DOHH2 (cell line): ENCODE results near the gene SLC35G3.
"Not testable (repeated sequence)": the region's sequence is repeated elsewhere in the genome, so short reads cannot be mapped to it uniquely, and the experiment has no call there.

Source experiments
- H3F3A ChIP-seq: fragments of 200-600 bp; sonication (generic), shearing (Covaris generic); 2 replicates; pipeline ENCODE4 v1.6.0; 2016; ENCODE audit warnings: antibody characterized with exemption, mild to moderate bottlenecking; ENCODE audit not compliant: control insufficient read depth, insufficient read depth
- H3K27ac ChIP-seq: fragments of 200-600 bp; sonication (generic); 2 replicates; pipeline ENCODE4 v1.5.1; 2014; ENCODE audit warnings: low read depth, mild to moderate bottlenecking, low read length, moderate library complexity
- H3K27me3 ChIP-seq: fragments of 200-600 bp; sonication (generic); 2 replicates; pipeline ENCODE4 v1.6.1; 2014; ENCODE audit warnings: mild to moderate bottlenecking, low read length, mixed read lengths; ENCODE audit not compliant: control insufficient read depth
- H3K36me3 ChIP-seq: fragments of 200-600 bp; sonication (generic); 2 replicates; pipeline ENCODE4 v1.6.1; 2014; ENCODE audit warnings: mild to moderate bottlenecking, low read length, moderate library complexity, mixed read lengths; ENCODE audit not compliant: control insufficient read depth
- H3K4me1 ChIP-seq: fragments of 200-600 bp; sonication (generic); 2 replicates; pipeline ENCODE4 v1.6.1; 2014; ENCODE audit warnings: mild to moderate bottlenecking, low read length, mixed read lengths; ENCODE audit not compliant: control insufficient read depth
- H3K4me2 ChIP-seq: fragments of 200-600 bp; sonication (generic); 2 replicates; pipeline ENCODE4 v1.6.0; 2014; ENCODE audit warnings: mild to moderate bottlenecking, low read length, moderate library complexity
- H3K4me3 ChIP-seq: fragments of 200-600 bp; sonication (generic); 2 replicates; pipeline ENCODE4 v1.5.1; 2014; ENCODE audit warnings: mild to moderate bottlenecking, low read length, mixed read lengths
- H3K79me2 ChIP-seq: fragments of 200-600 bp; sonication (generic); 2 replicates; pipeline ENCODE4 v1.6.1; 2014; ENCODE audit warnings: mild to moderate bottlenecking, low read length, mixed read lengths; ENCODE audit not compliant: control insufficient read depth
- H3K9me2 ChIP-seq: fragments of 200-600 bp; sonication (generic); replicated peaks from 2 replicates; pipeline ENCODE4 v1.6.1; 2014; ENCODE audit warnings: mild to moderate bottlenecking, low read length, mixed read lengths; ENCODE audit not compliant: control insufficient read depth
- H3K9me3 ChIP-seq: fragments of 200-600 bp; sonication (generic); 2 replicates; pipeline ENCODE4 v1.6.1; 2014; ENCODE audit warnings: antibody characterized with exemption, low read length, mixed read lengths; ENCODE audit not compliant: control insufficient read depth, insufficient read depth
- H4K20me1 ChIP-seq: fragments of 200-600 bp; sonication (generic); 2 replicates; pipeline ENCODE4 v1.6.0; 2014; ENCODE audit warnings: low read depth, mild to moderate bottlenecking, antibody characterized with exemption, low read length, moderate library complexity; ENCODE audit not compliant: control insufficient read depth, insufficient read depth
- EZH2phosphoT487 ChIP-seq: fragments of 200-600 bp; sonication (generic); IDR thresholded peaks from 2 replicates; pipeline ENCODE4 v1.6.1; 2017; ENCODE audit warnings: borderline replicate concordance, mild to moderate bottlenecking, antibody characterized with exemption, low read length, moderate library complexity, mixed read lengths
- TF ChIP-seq, protein P1 (sequence below): fragments of 200-600 bp; sonication (generic); IDR thresholded peaks from one replicate; pipeline ENCODE4 v1.5.1; 2014; ENCODE audit warnings: antibody characterized with exemption, mild to moderate bottlenecking, low read depth, low read length; ENCODE audit not compliant: poor library complexity, severe bottlenecking

The SLC35G3 gene

DNA sequence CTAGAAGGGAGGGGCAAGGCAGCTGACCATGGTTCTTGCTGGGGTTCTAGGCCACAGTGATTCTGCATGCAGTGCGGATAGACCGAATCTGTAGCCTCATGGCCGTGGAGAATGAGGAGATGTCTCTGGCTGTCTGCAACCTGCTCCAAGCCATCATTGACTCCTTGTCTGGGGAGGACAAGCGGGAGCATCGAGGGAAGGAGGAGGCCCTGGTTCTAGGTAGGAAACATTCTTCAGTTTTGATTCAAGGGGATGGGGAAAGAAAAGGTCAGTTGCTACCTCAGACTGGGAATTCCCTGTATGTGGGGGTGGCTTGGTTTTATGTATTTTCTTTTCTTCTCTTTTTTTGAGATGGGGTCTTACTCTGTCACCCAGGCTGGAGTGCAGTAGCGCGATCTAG is 38.9 kb downstream of the SLC35G3 start:
- TF ChIP-seq, protein P1, sequence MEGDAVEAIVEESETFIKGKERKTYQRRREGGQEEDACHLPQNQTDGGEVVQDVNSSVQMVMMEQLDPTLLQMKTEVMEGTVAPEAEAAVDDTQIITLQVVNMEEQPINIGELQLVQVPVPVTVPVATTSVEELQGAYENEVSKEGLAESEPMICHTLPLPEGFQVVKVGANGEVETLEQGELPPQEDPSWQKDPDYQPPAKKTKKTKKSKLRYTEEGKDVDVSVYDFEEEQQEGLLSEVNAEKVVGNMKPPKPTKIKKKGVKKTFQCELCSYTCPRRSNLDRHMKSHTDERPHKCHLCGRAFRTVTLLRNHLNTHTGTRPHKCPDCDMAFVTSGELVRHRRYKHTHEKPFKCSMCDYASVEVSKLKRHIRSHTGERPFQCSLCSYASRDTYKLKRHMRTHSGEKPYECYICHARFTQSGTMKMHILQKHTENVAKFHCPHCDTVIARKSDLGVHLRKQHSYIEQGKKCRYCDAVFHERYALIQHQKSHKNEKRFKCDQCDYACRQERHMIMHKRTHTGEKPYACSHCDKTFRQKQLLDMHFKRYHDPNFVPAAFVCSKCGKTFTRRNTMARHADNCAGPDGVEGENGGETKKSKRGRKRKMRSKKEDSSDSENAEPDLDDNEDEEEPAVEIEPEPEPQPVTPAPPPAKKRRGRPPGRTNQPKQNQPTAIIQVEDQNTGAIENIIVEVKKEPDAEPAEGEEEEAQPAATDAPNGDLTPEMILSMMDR, result no peak
- TF ChIP-seq EZH2phosphoT487, result no peak

DNA sequence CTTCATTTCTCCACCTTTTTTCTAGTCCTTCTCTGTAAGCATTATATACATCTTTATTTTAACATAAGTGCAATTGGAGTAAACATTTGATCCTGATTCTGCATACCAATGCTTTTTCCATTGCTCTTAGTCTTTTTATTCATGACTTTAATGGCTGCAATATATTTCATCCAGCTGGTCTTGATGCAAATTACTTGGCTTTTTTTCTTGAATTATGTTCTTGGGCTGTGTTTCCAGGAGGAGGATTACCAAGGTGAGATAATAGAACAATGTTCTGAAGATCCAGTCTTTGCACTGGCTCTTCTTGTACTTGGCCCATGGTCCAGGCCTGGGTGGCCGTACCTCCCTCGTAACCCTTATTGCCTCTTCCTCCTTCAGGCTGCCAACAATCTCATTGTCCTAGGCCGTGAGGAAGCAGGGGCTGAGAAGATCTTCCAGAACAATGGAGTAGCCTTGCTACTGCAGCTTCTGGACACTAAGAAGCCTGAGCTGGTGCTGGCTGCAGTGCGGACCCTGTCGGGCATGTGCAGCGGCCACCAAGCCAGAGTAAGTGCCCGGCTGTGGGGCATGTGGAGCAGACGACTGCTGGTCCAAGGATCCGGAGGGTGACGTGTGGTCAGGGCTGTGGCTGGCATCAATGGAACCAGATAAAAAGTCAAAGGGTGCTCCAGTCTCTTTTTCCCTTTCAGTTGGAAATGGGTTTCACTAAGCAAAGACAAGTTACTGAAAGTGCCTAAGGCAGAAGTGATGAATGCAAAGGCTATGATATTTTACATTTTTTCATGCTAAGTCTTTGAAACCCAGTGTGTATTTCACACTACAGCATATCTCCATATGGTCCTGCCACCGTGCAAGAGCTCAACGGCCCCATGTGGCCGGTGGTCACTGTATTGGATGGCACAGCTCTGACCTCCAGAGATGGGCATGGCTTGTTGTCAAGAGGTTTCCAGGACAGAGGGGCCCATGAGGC is 39.7 kb downstream of the SLC35G3 start:
- no peaks in the 10 kb centered on the region for H3F3A ChIP-seq
- no peak for TF ChIP-seq EZH2phosphoT487
- TF ChIP-seq, protein P1, result no peak
- no peaks in the 10 kb centered on the region for H4K20me1 ChIP-seq
- H3K9me3 ChIP-seq, result no peaks in the 10 kb centered on the region
- H3K79me2 ChIP-seq, result no peaks in the 10 kb centered on the region
- H3K4me1 ChIP-seq, result peaks cover 4% of the 10 kb centered on the region; the same call in 1 of the 2 replicates
- no peaks in the 10 kb centered on the region for H3K36me3 ChIP-seq
- H3K27ac ChIP-seq, result no peak overlapping the region
- H3K9me2 ChIP-seq, result no peaks in the 10 kb centered on the region
- H3K4me3 ChIP-seq, result no peak overlapping the region
- peaks cover 9% of the 10 kb centered on the region for H3K27me3 ChIP-seq
- H3K4me2 ChIP-seq, result no peak overlapping the region

More for the DNA sequence above, 38.9 kb downstream of the SLC35G3 start:
- Histone ChIP-seq H3K9me2 (no peaks in the 10 kb centered on the region), H4K20me1 (no peaks in the 10 kb centered on the region), H3K27ac (no peak overlapping the region), H3K9me3 (no peaks in the 10 kb centered on the region), H3K4me2 (no peak overlapping the region), H3K27me3 (peaks cover 15% of the 10 kb centered on the region), H3K36me3 (no peaks in the 10 kb centered on the region), H3K4me3 (no peak overlapping the region), H3K79me2 (no peaks in the 10 kb centered on the region), H3K4me1 (peaks cover 3% of the 10 kb centered on the region; the same call in 1 of the 2 replicates), H3F3A (no peaks in the 10 kb centered on the region)

DNA sequence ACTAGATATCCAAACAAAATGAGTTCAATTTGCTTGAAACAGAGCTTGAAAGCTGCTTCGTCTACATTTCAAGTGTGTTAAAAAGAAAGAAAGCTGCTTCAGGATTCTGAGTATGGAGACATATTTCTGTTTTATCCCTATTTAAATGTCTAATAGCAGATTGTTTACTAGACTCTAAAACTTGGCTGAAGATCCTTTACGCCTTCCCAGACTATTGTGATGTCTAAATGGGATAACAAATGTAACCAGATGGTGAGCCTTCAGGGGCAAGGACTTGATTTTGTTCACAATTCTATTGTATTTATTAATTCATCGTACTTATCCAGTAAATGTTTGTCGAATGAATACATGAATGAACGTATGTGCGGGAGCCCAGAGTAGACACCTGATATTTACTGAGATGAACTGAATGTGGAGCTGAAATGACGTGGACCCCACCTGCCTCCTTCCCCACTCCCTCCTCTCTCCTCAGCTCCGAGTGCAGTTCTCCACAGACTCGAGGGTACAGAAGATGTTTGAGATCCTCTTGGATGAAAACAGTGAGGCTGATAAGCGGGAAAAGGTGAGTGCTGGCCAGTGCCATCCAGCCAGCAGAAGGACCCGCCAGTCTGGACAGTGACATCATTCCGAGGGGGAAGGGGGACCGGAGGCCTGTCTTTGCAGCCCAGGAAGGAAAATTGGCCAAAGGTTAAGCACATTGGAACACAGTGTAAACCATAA is 41.6 kb downstream of the SLC35G3 start:
- Histone ChIP-seq H4K20me1 (no peaks in the 10 kb centered on the region), H3F3A (no peaks in the 10 kb centered on the region), H3K79me2 (no peaks in the 10 kb centered on the region), H3K36me3 (no peaks in the 10 kb centered on the region), H3K4me3 (no peak overlapping the region), H3K4me1 (peaks cover 4% of the 10 kb centered on the region; the same call in 1 of the 2 replicates), H3K9me2 (no peaks in the 10 kb centered on the region), H3K27ac (no peak overlapping the region), H3K4me2 (no peak overlapping the region), H3K27me3 (no peaks in the 10 kb centered on the region), H3K9me3 (no peaks in the 10 kb centered on the region)
- TF ChIP-seq EZH2phosphoT487, result no peak
- TF ChIP-seq, protein P1, result no peak

DNA sequence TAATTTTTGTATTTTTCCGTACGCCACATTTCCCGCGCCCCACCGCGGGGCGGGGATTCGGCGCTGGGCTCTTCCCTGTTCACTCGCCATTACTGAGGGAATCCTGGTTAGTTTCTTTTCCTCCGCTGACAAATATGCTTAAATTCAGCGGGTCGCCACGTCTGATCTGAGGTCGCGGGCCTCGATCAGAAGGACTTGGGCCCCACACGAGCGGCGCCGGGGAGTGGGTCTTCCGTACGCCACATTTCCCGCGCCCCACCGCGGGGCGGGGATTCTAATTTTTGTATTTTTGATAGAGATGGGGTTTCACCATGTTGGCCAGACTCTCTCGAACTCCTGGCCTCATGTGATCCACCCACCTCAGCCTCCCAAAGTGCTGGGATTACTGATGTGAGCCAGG is 43.1 kb downstream of the SLC35G3 start:
- H3K9me2 ChIP-seq, H3F3A ChIP-seq, H3K9me3 ChIP-seq, H3K36me3 ChIP-seq, H4K20me1 ChIP-seq, H3K79me2 ChIP-seq, H3K27me3 ChIP-seq, H3K4me2 ChIP-seq, H3K4me3 ChIP-seq, H3K4me1 ChIP-seq, H3K27ac ChIP-seq: not testable (repeated sequence)
